Measurements from ENCODE around the gene NECTIN2.
"Not testable (repeated sequence)": the region's sequence is repeated elsewhere in the genome, so short reads cannot be mapped to it uniquely, and the experiment has no call there.

Gene NECTIN2

GRCh38 chr19:44855606-44856005 lies 9.5 kb downstream of the NECTIN2 start:
- no peak for DNase-seq

- DNase-seq: no peak
Observed at GRCh38 chr19:44856421-44857083, 10.5 kb downstream of the NECTIN2 start.

GRCh38 chr19:44857837-44858236 lies 11.7 kb downstream of the NECTIN2 start:
- no peak for DNase-seq

- DNase-seq: not testable (repeated sequence)
Observed at GRCh38 chr19:44861576-44861975, 15.5 kb downstream of the NECTIN2 start.

GRCh38 chr19:44863990-44864389 lies 17.9 kb downstream of the NECTIN2 start:
- DNase-seq: no peak

- DNase-seq: no peak
Observed at GRCh38 chr19:44865196-44865767, 19.2 kb downstream of the NECTIN2 start.

- DNase-seq: no peak
Observed at GRCh38 chr19:44866664-44867063, 20.6 kb downstream of the NECTIN2 start.

- no peak for DNase-seq
Observed at GRCh38 chr19:44867578-44867977, 21.5 kb downstream of the NECTIN2 start.

- DNase-seq: no peak
Observed at GRCh38 chr19:44869733-44870470, 23.8 kb downstream of the NECTIN2 start.

- no peak for DNase-seq
Observed at GRCh38 chr19:44871809-44872208, 25.7 kb downstream of the NECTIN2 start.

GRCh38 chr19:44872661-44873060 lies 26.6 kb downstream of the NECTIN2 start:
- no peak for DNase-seq

GRCh38 chr19:44874317-44874716 lies 28.2 kb downstream of the NECTIN2 start:
- DNase-seq: no peak

- DNase-seq: no peak
Observed at GRCh38 chr19:44875666-44876451, 29.8 kb downstream of the NECTIN2 start.

GRCh38 chr19:44876930-44877535 lies 30.9 kb downstream of the NECTIN2 start:
- DNase-seq: no peak

- DNase-seq: no peak
Observed at GRCh38 chr19:44878120-44878865, 32.2 kb downstream of the NECTIN2 start.

- no peak for DNase-seq
Observed at GRCh38 chr19:44879309-44880065, 33.4 kb downstream of the NECTIN2 start.

- DNase-seq: no peak
Observed at GRCh38 chr19:44882063-44882462, 36.0 kb downstream of the NECTIN2 start.

GRCh38 chr19:44882619-44883397 lies 36.7 kb downstream of the NECTIN2 start:
- DNase-seq: not testable (repeated sequence)

- no peak for DNase-seq
Observed at GRCh38 chr19:44883922-44884321, 37.8 kb downstream of the NECTIN2 start.

GRCh38 chr19:44884566-44884965 lies 38.5 kb downstream of the NECTIN2 start:
- no peak for DNase-seq

GRCh38 chr19:44886141-44886540 lies 40.0 kb downstream of the NECTIN2 start:
- no peak for DNase-seq

Measured in NCI-H1048 (cell line).